Esophagus squamous epithelium (tissue), 4 donors: ENCODE results near the gene SYT6.

Experiments used
- CTCF ChIP-seq, 6 experiments: fragments of 450-650 bp in 4 of 6; fragments of 200-600 bp in 2 of 6; sonication (generic) in 2 of 6; IDR thresholded peaks; one replicate each; pipeline ENCODE4 v1.5.1; 2016 to 2019; ENCODE audit warnings: antibody characterized with exemption in 6 of 6, mild to moderate bottlenecking in 4 of 6, moderate library complexity in 4 of 6
- POLR2A ChIP-seq, 4 donors: fragments of 450-650 bp; IDR thresholded peaks; one replicate each; pipeline ENCODE4 v1.6.1; 2017; ENCODE audit warnings: antibody characterized with exemption in 4 of 4, mild to moderate bottlenecking in 4 of 4, moderate library complexity in 3 of 4

DNA sequence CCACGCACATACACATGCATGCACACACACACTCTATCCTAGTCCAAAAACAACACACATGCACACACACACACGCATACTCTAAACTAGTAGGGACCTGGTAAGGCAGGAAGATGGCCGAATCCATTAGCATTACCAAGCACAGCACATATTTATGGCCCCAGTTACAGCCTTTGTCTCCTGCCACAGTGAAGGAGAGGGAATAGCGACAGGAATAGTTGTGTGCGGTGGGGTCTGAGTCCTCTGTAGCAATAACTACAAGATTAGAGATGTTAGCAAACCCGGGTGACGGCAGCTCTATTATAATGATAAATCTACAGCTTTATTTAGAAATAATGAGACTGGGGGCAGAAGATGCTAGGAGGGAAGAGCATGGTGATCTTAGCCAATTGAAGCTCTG, 20.5 kb downstream of the SYT6 start:
- no peak for TF ChIP-seq POLR2A (IDR thresholded peaks at IDR 0.05)
- no peak for TF ChIP-seq CTCF (IDR thresholded peaks at IDR 0.05)
